Measurements from ENCODE around the gene CPLANE1.
"Not testable (repeated sequence)": the region's sequence is repeated elsewhere in the genome, so short reads cannot be mapped to it uniquely, and the experiment has no call there.

Gene CPLANE1

GRCh38 chr5:37165761-37166160 lies 83.4 kb downstream of the CPLANE1 start:
- H3K4me3 ChIP-seq (ENCODE audit: low read length) = no peak overlapping the region
- no peak for TF ChIP-seq CTCF (conservative IDR thresholded peaks at IDR 0.05; ENCODE audit: low read length)
- DNase-seq (ENCODE audit: low read depth) = no peak

- no peak for DNase-seq (ENCODE audit: low read depth)
- no peak overlapping the region for H3K4me3 ChIP-seq (ENCODE audit: low read length)
- TF ChIP-seq CTCF (conservative IDR thresholded peaks at IDR 0.05; ENCODE audit: low read length) = no peak
Measured at GRCh38 chr5:37153661-37154060, 95.5 kb downstream of the CPLANE1 start.

- TF ChIP-seq CTCF (conservative IDR thresholded peaks at IDR 0.05; ENCODE audit: low read length) = no peak
- no peak overlapping the region for H3K4me3 ChIP-seq (ENCODE audit: low read length)
- DNase-seq (ENCODE audit: low read depth) = no peak
Measured at GRCh38 chr5:37146896-37147295, 102.3 kb downstream of the CPLANE1 start.

GRCh38 chr5:37136694-37137093 lies 112.5 kb downstream of the CPLANE1 start:
- no peak for TF ChIP-seq CTCF (conservative IDR thresholded peaks at IDR 0.05; ENCODE audit: low read length)
- no peak for DNase-seq (ENCODE audit: low read depth)
- H3K4me3 ChIP-seq (ENCODE audit: low read length) = no peak overlapping the region

GRCh38 chr5:37135312-37135711 lies 113.9 kb downstream of the CPLANE1 start:
- not testable (repeated sequence) for DNase-seq (ENCODE audit: low read depth); H3K4me3 ChIP-seq (ENCODE audit: low read length)

- no peak for TF ChIP-seq CTCF (conservative IDR thresholded peaks at IDR 0.05; ENCODE audit: low read length)
- peak; percentile 10 for DNase-seq (ENCODE audit: low read depth)
- H3K4me3 ChIP-seq (ENCODE audit: low read length) = no peak overlapping the region
Measured at GRCh38 chr5:37133939-37134338, 115.2 kb downstream of the CPLANE1 start.

GRCh38 chr5:37132646-37133045 lies 116.5 kb downstream of the CPLANE1 start:
- DNase-seq (ENCODE audit: low read depth) = peak; percentile 4

More at GRCh38 chr5:37132646-37133045, 116.5 kb downstream of the CPLANE1 start:
- no peak for TF ChIP-seq CTCF (conservative IDR thresholded peaks at IDR 0.05; ENCODE audit: low read length)
- H3K4me3 ChIP-seq (ENCODE audit: low read length) = no peak overlapping the region

Measured in AG10803 (cell line).